Thoracic aorta (tissue), 2 donors: ENCODE measurements around the gene SMTNL2. TPM values are rescaled to one million over a fixed set of nuclear protein-coding genes. Genes with fewer than 3 reads are reported as not detected.

Experiments used
- ATAC-seq: fragments of 150-250 bp; one replicate; pipeline ENCODE4 v1.8.0; 2017; ENCODE audit warnings: low read depth; ENCODE audit not compliant: insufficient number of reproducible peaks, low FRiP score
- DNase-seq: peaks from one replicate; pipeline ENCODE4 v3.0.0-alpha.2; 2020; ENCODE audit warnings: low spot score
- H3K27ac ChIP-seq, 2 donors: fragments of 200-600 bp; sonication (generic); 1 replicate in 1 of 2; 2 replicates in 1 of 2; pipeline ENCODE4 v1.5.1; 2016; ENCODE audit warnings: mild to moderate bottlenecking in 2 of 2, moderate library complexity in 2 of 2
- H3K27me3 ChIP-seq: fragments of 200-600 bp; sonication (generic); replicated peaks from 2 replicates; pipeline ENCODE4 v1.6.0; 2016; ENCODE audit warnings: mild to moderate bottlenecking; ENCODE audit not compliant: insufficient read depth
- H3K36me3 ChIP-seq: fragments of 200-600 bp; sonication (generic); one replicate; pipeline ENCODE4 v1.5.1; 2016
- H3K4me1 ChIP-seq, 2 donors: fragments of 200-600 bp; sonication (generic); 1 replicate in 1 of 2; 2 replicates in 1 of 2; pipeline versions ENCODE4 v1.5.1 to v1.6.0; 2016; ENCODE audit warnings: low read depth in 2 of 2, mild to moderate bottlenecking in 1 of 2; ENCODE audit not compliant: control insufficient read depth in 1 of 2
- H3K4me3 ChIP-seq: fragments of 200-600 bp; sonication (generic); 2 replicates; pipeline ENCODE4 v1.5.1; 2016; ENCODE audit warnings: mild to moderate bottlenecking
- H3K9me3 ChIP-seq: fragments of 200-600 bp; sonication (generic); 2 replicates; pipeline ENCODE4 v1.5.1; 2016
- total RNA-seq, 2 donors: library from RNA; depleted of rRNA; stranded (reverse); fragments of >200 nt; gene quantifications; one replicate each; pipeline versions ENCODE4 v1.1.0 to v1.2.3, GENCODE V29; 2016
- TF ChIP-seq, protein P1 (sequence below): fragments of 200-600 bp; sonication (generic); IDR thresholded peaks from one replicate; pipeline ENCODE4 v1.5.1; 2019; ENCODE audit warnings: antibody characterized with exemption

The SMTNL2 gene
- total RNA-seq, 2 donors from 2014 or later = 2.6 to 2.8 TPM

DNA sequence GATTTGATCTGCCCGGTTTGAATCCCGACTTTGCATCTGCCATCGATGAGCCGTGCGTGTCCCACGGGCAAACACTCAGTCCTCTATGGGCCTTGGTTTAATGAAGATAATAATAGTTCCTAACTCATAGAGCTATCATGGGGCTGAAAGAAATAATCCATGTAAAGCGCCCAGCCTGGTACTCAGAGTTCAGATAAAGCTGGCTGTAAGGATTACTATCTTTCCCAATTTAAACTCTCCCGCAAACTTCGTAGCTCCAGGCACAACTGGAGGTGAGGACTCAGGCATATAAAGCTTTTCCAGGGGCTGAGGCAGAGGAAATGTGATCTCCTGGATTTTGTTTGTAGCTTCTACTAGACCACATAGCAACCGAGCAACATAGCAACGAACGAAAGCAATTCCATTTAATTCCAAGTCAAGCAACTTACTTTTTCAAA lies 40.9 kb downstream of the SMTNL2 start:
- peaks cover 0 to 10% of the 10 kb centered on the region in 2 donors for H3K4me1 ChIP-seq
- no peak for ATAC-seq
- no peak for DNase-seq
- TF ChIP-seq, protein P1, sequence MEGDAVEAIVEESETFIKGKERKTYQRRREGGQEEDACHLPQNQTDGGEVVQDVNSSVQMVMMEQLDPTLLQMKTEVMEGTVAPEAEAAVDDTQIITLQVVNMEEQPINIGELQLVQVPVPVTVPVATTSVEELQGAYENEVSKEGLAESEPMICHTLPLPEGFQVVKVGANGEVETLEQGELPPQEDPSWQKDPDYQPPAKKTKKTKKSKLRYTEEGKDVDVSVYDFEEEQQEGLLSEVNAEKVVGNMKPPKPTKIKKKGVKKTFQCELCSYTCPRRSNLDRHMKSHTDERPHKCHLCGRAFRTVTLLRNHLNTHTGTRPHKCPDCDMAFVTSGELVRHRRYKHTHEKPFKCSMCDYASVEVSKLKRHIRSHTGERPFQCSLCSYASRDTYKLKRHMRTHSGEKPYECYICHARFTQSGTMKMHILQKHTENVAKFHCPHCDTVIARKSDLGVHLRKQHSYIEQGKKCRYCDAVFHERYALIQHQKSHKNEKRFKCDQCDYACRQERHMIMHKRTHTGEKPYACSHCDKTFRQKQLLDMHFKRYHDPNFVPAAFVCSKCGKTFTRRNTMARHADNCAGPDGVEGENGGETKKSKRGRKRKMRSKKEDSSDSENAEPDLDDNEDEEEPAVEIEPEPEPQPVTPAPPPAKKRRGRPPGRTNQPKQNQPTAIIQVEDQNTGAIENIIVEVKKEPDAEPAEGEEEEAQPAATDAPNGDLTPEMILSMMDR = no peak
- no peak overlapping the region for H3K27ac ChIP-seq
- no peak overlapping the region for H3K4me3 ChIP-seq
- H3K36me3 ChIP-seq = no peaks in the 10 kb centered on the region
- peaks cover 4% of the 10 kb centered on the region for H3K9me3 ChIP-seq
- H3K27me3 ChIP-seq = no peaks in the 10 kb centered on the region

DNA sequence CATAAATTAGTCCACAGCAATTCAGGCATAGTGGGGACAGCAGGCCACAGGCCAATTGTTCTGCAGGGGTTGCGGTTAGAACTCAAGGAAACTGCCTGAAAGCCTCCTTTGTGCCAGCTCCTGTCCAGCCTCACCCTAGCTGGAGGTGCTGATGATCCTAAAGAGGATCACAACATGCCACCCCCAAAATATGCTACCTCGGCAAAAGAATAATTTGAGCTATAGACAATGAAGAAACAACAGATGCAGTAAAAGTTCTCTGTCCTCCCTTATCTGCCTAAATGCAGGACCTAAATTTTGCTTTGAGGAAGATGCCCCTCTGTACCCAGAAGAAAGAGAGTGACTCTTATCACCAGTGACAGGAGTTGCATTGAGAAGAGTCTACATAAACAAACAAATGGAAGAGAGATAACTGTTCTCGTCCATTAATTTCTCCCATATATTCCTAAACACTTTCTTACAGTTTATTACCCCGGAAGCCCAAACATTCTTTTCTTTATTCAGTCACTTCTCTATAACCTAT lies 42.5 kb downstream of the SMTNL2 start:
- TF ChIP-seq, protein P1 = no peak
- peaks cover 0 to 10% of the 10 kb centered on the region in 2 donors for H3K4me1 ChIP-seq
- ATAC-seq (no peak), DNase-seq (no peak)
- H3K27me3 ChIP-seq = no peaks in the 10 kb centered on the region
- no peaks in the 10 kb centered on the region for H3K36me3 ChIP-seq
- H3K4me3 ChIP-seq = no peak overlapping the region
- H3K9me3 ChIP-seq = peaks cover 4% of the 10 kb centered on the region
- no peak overlapping the region for H3K27ac ChIP-seq

DNA sequence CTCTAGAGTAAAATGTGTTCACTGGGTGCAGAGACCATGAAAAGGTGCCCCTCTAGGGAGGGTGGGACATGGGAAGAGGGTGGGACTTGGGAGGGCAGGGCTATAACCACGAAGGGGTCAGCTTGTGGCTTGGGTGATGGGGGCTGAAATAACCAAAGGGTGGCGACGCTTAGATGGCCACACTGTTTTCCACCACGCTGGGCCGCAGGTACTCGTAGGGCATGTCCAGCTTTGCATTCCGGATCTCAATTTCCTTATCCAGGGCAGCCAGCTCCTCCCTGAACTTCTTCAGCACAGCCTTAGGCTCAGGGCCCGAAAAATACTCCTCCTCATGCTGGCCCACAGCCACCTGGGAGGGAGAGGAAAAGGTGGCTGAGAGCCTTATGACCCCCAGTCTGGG lies 47.1 kb downstream of the SMTNL2 start:
- Histone ChIP-seq H3K4me1 (peaks cover 0 to 4% of the 10 kb centered on the region in 2 donors), H3K27me3 (no peaks in the 10 kb centered on the region), H3K36me3 (no peaks in the 10 kb centered on the region), H3K27ac (no peak overlapping the region), H3K4me3 (no peak overlapping the region), H3K9me3 (no peaks in the 10 kb centered on the region)
- TF ChIP-seq, protein P1 = no peak
- ATAC-seq (no peak), DNase-seq (no peak)

DNA sequence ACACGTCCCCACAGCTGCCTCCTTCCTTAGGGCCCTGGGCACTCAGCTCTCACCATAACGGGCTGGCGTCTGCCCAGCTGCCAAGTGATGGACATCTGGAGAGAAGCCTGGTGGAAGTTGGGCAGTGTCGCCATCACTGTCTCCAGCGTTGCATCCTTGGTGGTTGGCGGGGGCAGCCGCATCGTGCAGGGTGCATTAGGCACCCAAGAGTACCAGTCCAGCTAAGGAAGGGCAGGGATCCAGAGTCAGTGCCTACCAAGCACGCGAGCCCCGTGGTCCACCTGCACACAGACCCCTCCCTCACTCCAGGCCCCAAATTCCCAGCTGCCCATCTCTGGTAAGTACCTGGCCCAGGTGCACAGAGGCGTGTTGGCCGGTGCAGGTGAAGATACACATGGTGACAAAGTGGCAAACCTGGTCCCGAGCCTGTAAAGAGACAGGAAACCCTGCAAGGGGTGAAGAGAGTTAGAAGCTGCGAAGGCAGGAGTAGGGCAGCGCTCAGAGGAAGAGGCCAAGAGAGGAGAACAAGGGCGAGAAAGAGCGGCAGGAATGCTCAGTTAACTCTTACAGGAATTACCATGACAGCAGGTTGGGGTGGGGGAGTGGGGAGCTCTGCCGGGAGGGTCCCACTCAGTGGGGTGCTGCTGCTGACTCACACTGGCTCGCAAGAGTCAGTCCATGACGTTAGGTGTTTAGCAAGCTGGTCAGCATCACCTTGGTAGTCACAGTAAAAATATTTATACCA lies 47.7 kb downstream of the SMTNL2 start:
- Histone ChIP-seq H3K27ac (no peak overlapping the region), H3K4me3 (no peak overlapping the region), H3K36me3 (no peaks in the 10 kb centered on the region), H3K4me1 (peaks cover 0 to 4% of the 10 kb centered on the region in 2 donors), H3K9me3 (no peaks in the 10 kb centered on the region), H3K27me3 (no peaks in the 10 kb centered on the region)
- no peak for ATAC-seq
- TF ChIP-seq, protein P1 = no peak
- no peak for DNase-seq

DNA sequence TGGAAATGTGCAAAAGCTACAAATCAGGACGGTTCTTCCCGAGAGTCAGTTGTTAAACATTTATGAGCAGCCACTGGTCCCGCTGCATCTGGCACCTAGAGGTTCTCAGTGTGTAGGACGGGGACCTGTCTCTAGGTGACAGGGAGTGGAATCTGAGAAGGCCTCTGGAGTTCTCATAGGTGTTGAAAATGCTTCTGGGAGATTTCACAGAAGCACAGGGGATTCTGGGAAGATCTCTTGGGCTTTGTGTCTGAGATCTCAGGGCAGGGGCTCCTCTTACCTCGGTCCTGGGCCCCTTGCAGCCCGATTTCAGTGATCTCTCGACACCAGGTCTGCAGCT lies 48.2 kb downstream of the SMTNL2 start:
- ATAC-seq = no peak
- no peaks in the 10 kb centered on the region for H3K36me3 ChIP-seq
- H3K27ac ChIP-seq = no peak overlapping the region
- H3K4me3 ChIP-seq = no peak overlapping the region
- no peaks in the 10 kb centered on the region for H3K27me3 ChIP-seq
- TF ChIP-seq, protein P1 = no peak
- no peaks in the 10 kb centered on the region for H3K9me3 ChIP-seq
- peaks cover 0 to 4% of the 10 kb centered on the region in 2 donors for H3K4me1 ChIP-seq
- no peak for DNase-seq
